C4-2B (cell line): ENCODE measurements around the gene THUMPD3.
A peak's percentile ranks its signal among the peaks of the same experiment; 100 is the strongest.

ENCODE experiments used
- H3K27ac ChIP-seq: fragments of 450-650 bp; 2 replicates; pipeline ENCODE4 v1.5.1; 2017
- CTCF ChIP-seq: fragments of 450-650 bp; conservative IDR thresholded peaks from 2 replicates; pipeline ENCODE4 v1.5.1; 2017; ENCODE audit warnings: mild to moderate bottlenecking
- ZFX ChIP-seq: fragments of 450-650 bp; IDR thresholded peaks from 2 replicates; pipeline ENCODE4 v1.6.1; 2017

Gene THUMPD3

GRCh38 chr3:9361691-9362388 is 1.0 kb upstream of the THUMPD3 start:
- peak overlapping the region; percentile 92 for H3K27ac ChIP-seq
- TF ChIP-seq CTCF (no peak), ZFX (no peak)

- TF ChIP-seq ZFX (no peak), CTCF (no peak)
Measured at GRCh38 chr3:9369508-9369907, 6.7 kb downstream of the THUMPD3 start.

GRCh38 chr3:9373465-9373864 is 10.6 kb downstream of the THUMPD3 start:
- TF ChIP-seq CTCF, result no peak
- TF ChIP-seq ZFX, result no peak
- no peak overlapping the region for H3K27ac ChIP-seq

More at GRCh38 chr3:9369508-9369907, 6.7 kb downstream of the THUMPD3 start:
- H3K27ac ChIP-seq, result no peak overlapping the region

- TF ChIP-seq CTCF (no peak), ZFX (no peak)
- H3K27ac ChIP-seq, result no peak overlapping the region
Measured at GRCh38 chr3:9377981-9378380, 15.1 kb downstream of the THUMPD3 start.

GRCh38 chr3:9379327-9379726 is 16.5 kb downstream of the THUMPD3 start:
- TF ChIP-seq CTCF (no peak), ZFX (no peak)
- no peak overlapping the region for H3K27ac ChIP-seq

GRCh38 chr3:9380014-9380413 is 17.2 kb downstream of the THUMPD3 start:
- no peak overlapping the region for H3K27ac ChIP-seq
- TF ChIP-seq CTCF (no peak), ZFX (no peak)

- TF ChIP-seq ZFX (no peak), CTCF (no peak)
- H3K27ac ChIP-seq, result no peak overlapping the region
Measured at GRCh38 chr3:9384141-9384828, 21.4 kb downstream of the THUMPD3 start.
